K562 (cell line): Measurements from ENCODE around the gene STK17A. TPM values are rescaled to one million over a fixed set of nuclear protein-coding genes. Genes with fewer than 3 reads are reported as not detected.

Experiments used
- ATAC-seq: fragments of 200-7000 bp; cut with Tn5 transposase; 3 replicates; pipeline ENCODE4 v1.9.1; 2020; ENCODE audit warnings: moderate library complexity
- BruUV-seq: library from RNA; stranded (reverse); fragments of 400-500 nt; replicated peaks from 2 replicates; lab custom pipeline; 2021; lab: Mats Ljungman, UMichigan
- CTCF ChIA-PET: fragments of 300-600 bp; formaldehyde crosslinking; extraction: SDS; loops from one replicate; lab custom pipeline; 2021; ENCODE audit warnings: low intra/inter-chr PET ratio; lab: Yijun Ruan, JAX
- POLR2A ChIA-PET: fragments of 300-600, 350-650 bp; sonication (Branson Sonifier 250); formaldehyde crosslinking; extraction: SDS; loops from one replicate; lab custom pipeline; 2021; ENCODE audit warnings: antibody characterized with exemption, inconsistent platforms; lab: Yijun Ruan, JAX
- DNase-seq, 4 experiments: peaks; one replicate each; pipeline versions ENCODE4 v3.0.0 to v3.0.0-alpha.2; 2011 to 2018; ENCODE audit warnings: low spot score in 3 of 4, mixed read lengths in 3 of 4; ENCODE audit errors: extremely low read depth in 1 of 4
- FAIRE-seq: peaks from 2 replicates; lab custom pipeline; 2011; peaks lifted over from hg19 to GRCh38; lab: Jason Lieb, UNC
- H2AFZ ChIP-seq: 2 replicates; pipeline ENCODE4 v1.6.0; 2011; ENCODE audit warnings: low read depth, low read length, control low read depth, inconsistent platforms
- H3K27ac ChIP-seq: fragments of 200-600 bp; 3 replicates; pipeline ENCODE4 v1.8.0; 2011; ENCODE audit warnings: low read depth, mild to moderate bottlenecking, control low read depth, inconsistent platforms, low read length, moderate library complexity, mixed read lengths; ENCODE audit errors: extremely low read depth
- H3K27me3 ChIP-seq, 2 experiments: fragments of 300-600 bp in 1 of 2; 2 replicates in 1 of 2; 3 replicates in 1 of 2; pipeline versions ENCODE4 v1.6.0 to v1.8.0; 2011; ENCODE audit warnings: inconsistent platforms in 2 of 2, low read length in 2 of 2, mild to moderate bottlenecking in 1 of 2, mixed read lengths in 1 of 2, moderate library complexity in 1 of 2; ENCODE audit not compliant: control insufficient read depth in 2 of 2, insufficient read depth in 2 of 2
- H3K36me3 ChIP-seq: fragments of 300-600 bp; 3 replicates; pipeline ENCODE4 v1.8.0; 2011; ENCODE audit warnings: mild to moderate bottlenecking, low read length, inconsistent platforms; ENCODE audit not compliant: control insufficient read depth, insufficient read depth
- H3K4me1 ChIP-seq, 2 experiments: fragments of 200-600 bp in 1 of 2; replicated peaks in 1 of 2; 2 replicates in 1 of 2; 3 replicates in 1 of 2; pipeline versions ENCODE4 v1.5.1 to v1.8.0; 2011; ENCODE audit warnings: inconsistent platforms in 2 of 2, low read length in 2 of 2, mild to moderate bottlenecking in 1 of 2, mixed read lengths in 1 of 2, moderate library complexity in 1 of 2; ENCODE audit not compliant: control insufficient read depth in 2 of 2, insufficient read depth in 2 of 2
- H3K4me2 ChIP-seq: 2 replicates; pipeline ENCODE4 v1.6.1; 2011; ENCODE audit warnings: low read length, control low read depth, inconsistent platforms, mixed read lengths; ENCODE audit not compliant: insufficient read depth
- H3K4me3 ChIP-seq: fragments of 200-600 bp; sonication (generic), shearing (Covaris generic); 2 replicates; pipeline ENCODE4 v1.5.1; 2016; ENCODE audit warnings: control low read depth, inconsistent platforms
- H3K79me2 ChIP-seq: fragments of 200-600 bp; 3 replicates; pipeline ENCODE4 v1.8.0; 2011; ENCODE audit warnings: low read length, inconsistent platforms; ENCODE audit not compliant: control insufficient read depth, insufficient read depth
- H3K9ac ChIP-seq, 2 experiments: 2 replicates each; pipeline versions ENCODE4 v1.6.0 to v1.6.1; 2011; ENCODE audit warnings: low read depth in 2 of 2, low read length in 2 of 2, control low read depth in 1 of 2, inconsistent platforms in 1 of 2, mild to moderate bottlenecking in 1 of 2, mixed read lengths in 1 of 2; ENCODE audit not compliant: insufficient read depth in 1 of 2
- H3K9me1 ChIP-seq: one replicate; pipeline ENCODE4 v1.6.0; 2011; ENCODE audit warnings: inconsistent platforms, mild to moderate bottlenecking, low read length, moderate library complexity; ENCODE audit not compliant: control insufficient read depth, insufficient read depth
- H3K9me3 ChIP-seq: replicated peaks from 2 replicates; pipeline ENCODE4 v1.5.1; 2011; ENCODE audit warnings: low read depth, low read length, inconsistent platforms; ENCODE audit not compliant: control insufficient read depth, insufficient read depth
- H4K20me1 ChIP-seq: replicated peaks from 2 replicates; pipeline ENCODE4 v1.6.1; 2011; ENCODE audit warnings: low read length, inconsistent platforms, mixed read lengths; ENCODE audit not compliant: control insufficient read depth, insufficient read depth
- COPS2 ChIP-seq: fragments of 450-650 bp; conservative IDR thresholded peaks from 2 replicates; pipeline ENCODE4 v1.6.1; 2016; ENCODE audit warnings: mild to moderate bottlenecking, moderate library complexity
- ERF ChIP-seq: fragments of 450-650 bp; formaldehyde crosslinking; IDR thresholded peaks from 2 replicates; pipeline ENCODE4 v1.4.0; 2020; ENCODE audit warnings: mild to moderate bottlenecking, mixed read lengths
- IRF2 ChIP-seq: sonication (generic); formaldehyde crosslinking; IDR thresholded peaks from 2 replicates; pipeline ENCODE4 v1.8.1; 2022; ENCODE audit warnings: mild to moderate bottlenecking, missing genetic modification reagents
- PREB ChIP-seq: sonication (generic); formaldehyde crosslinking; IDR thresholded peaks from 2 replicates; pipeline ENCODE4 v1.8.1; 2023; ENCODE audit warnings: mild to moderate bottlenecking, missing genetic modification reagents
- SAFB2 ChIP-seq: fragments of 200-400 bp; formaldehyde crosslinking; IDR thresholded peaks from 2 replicates; pipeline ENCODE4 v1.6.1; 2018; ENCODE audit warnings: borderline replicate concordance, low read length, low read depth, moderate library complexity; ENCODE audit not compliant: severe bottlenecking
- SMAD2 ChIP-seq: fragments of 150-350 bp; IDR thresholded peaks from 2 replicates; pipeline ENCODE4 v1.6.1; 2014; ENCODE audit warnings: low read depth, mild to moderate bottlenecking, low read length
- ZEB2 ChIP-seq: fragments of 450-650 bp; IDR thresholded peaks from 2 replicates; pipeline ENCODE4 v1.6.1; 2016
- ZKSCAN3 ChIP-seq: fragments of 250-450 bp; sonication (Bioruptor Pico); IDR thresholded peaks from 2 replicates; pipeline ENCODE4 v1.4.0; 2020
- ZNF239 ChIP-seq: fragments of 250-450 bp; sonication (Bioruptor Pico); IDR thresholded peaks from 2 replicates; pipeline ENCODE4 v1.4.0; 2020; ENCODE audit warnings: mild to moderate bottlenecking
- ZNF707 ChIP-seq: fragments of 250-450 bp; sonication (Bioruptor Pico); conservative IDR thresholded peaks from 2 replicates; pipeline ENCODE4 v1.8.0; 2022; ENCODE audit warnings: inconsistent platforms, mild to moderate bottlenecking, moderate library complexity
- WGBS: fragments of 100-300 bp; shearing (Covaris generic); methylation state at CpG from one replicate; pipeline ENCODE4 v1.1.6; 2016; ENCODE audit warnings: low coverage, mixed read lengths; ENCODE audit not compliant: insufficient coverage; ENCODE audit errors: missing lambda C conversion rate; 5-methylcytosine and 5-hydroxymethylcytosine counted together
- in situ Hi-C: fragments of 300-500 bp; cut with MboI; formaldehyde crosslinking; loops from 4 replicates; pipeline ENCODE4 v1.15.0; 2018; ENCODE audit warnings: inconsistent platforms, mixed read lengths
- intact Hi-C: fragments of 100-400 bp; cut with micrococcal nuclease; formaldehyde crosslinking; loops from 2 replicates; pipeline ENCODE4 v1.14.2; 2022
- polyA plus RNA-seq, 8 experiments: library from polyadenylated mRNA; depleted of rRNA in 4 of 8; stranded (reverse) in 5 of 8; unstranded in 3 of 8; fragments of >200 nt; fragmentation: Nextera tagmentation in 2 of 8; fragmentation: Illumina TruSeq in 1 of 8; extraction: Ambion mirVana in 2 of 8; extraction: Trizol in 1 of 8; gene quantifications; 2 replicates each; pipeline versions ENCODE4 v1.2.1 to v1.2.3, GENCODE V29; 2011 to 2014; ENCODE audit warnings: inconsistent platforms in 1 of 8, missing spikeins in 1 of 8
- total RNA-seq, 7 experiments: library from RNA; depleted of rRNA in 6 of 7; stranded (reverse); fragments of >200 nt in 6 of 7; fragmentation: Illumina TruSeq in 2 of 7; extraction: Trizol in 2 of 7; gene quantifications; 2 replicates each; pipeline versions ENCODE4 v1.2.1 to v1.2.3, GENCODE V29; 2011 to 2021; ENCODE audit warnings: low replicate concordance in 1 of 7

Gene STK17A
- total and polyA plus RNA-seq, 9 of the 15 experiments (the other 6 are each of a cell fraction or from before 2014, with no cell fraction given), result 3.4 to 16.3 (median 13.2) TPM

- Histone ChIP-seq H3K4me1 (no peaks in the 10 kb centered on the region), H3K9ac (no peak overlapping the region), H3K27me3 (no peaks in the 10 kb centered on the region), H3K79me2 (no peaks in the 10 kb centered on the region), H3K9me1 (no peaks in the 10 kb centered on the region), H3K9me3 (no peaks in the 10 kb centered on the region)
- DNase-seq, result no peak
- in situ Hi-C loops, result no loop called here
- FAIRE-seq, result no peak
- 96% methylated on average over 2 of the region's 2 CpGs for WGBS
- TF ChIP-seq PREB (no peak), ZNF239 (CRISPR knock-in tag) (no peak), SMAD2 (no peak), ERF (CRISPR knock-in tag) (no peak), ZKSCAN3 (CRISPR knock-in tag) (no peak), COPS2 (no peak), ZEB2 (no peak), SAFB2 (no peak), ZNF707 (CRISPR knock-in tag) (no peak), IRF2 (CRISPR knock-in tag) (no peak)
- TF ChIP-seq, all 486 proteins: peak for 0
- BruUV-seq, result no TSS peak
- H3K4me2 ChIP-seq, result no peak overlapping the region
- H3K36me3 ChIP-seq, result peaks cover 76% of the 10 kb centered on the region
- no peaks in the 10 kb centered on the region for H4K20me1 ChIP-seq
- ChIA-PET CTCF (no interaction called here), POLR2A (interaction anchor here (0.6 kb wide), 2 partner anchors 12 to 14 kb away, joined by 3 to 4 read pairs; no protein-coding TSS in a partner anchor)
- H2AFZ ChIP-seq, result no peak overlapping the region
- intact Hi-C loops, result no loop called here
- H3K27ac ChIP-seq, result no peak overlapping the region
- no peak for ATAC-seq
- no peak overlapping the region for H3K4me3 ChIP-seq
Observed at GRCh38 chr7:43631559-43631958, 48.7 kb downstream of the STK17A start.
